ENCODE measurements around the gene RWDD3. TPM values are rescaled to one million over a fixed set of nuclear protein-coding genes. Genes with fewer than 3 reads are reported as not detected.
A peak's percentile ranks its signal among the peaks of the same experiment; 100 is the strongest.

The RWDD3 gene
- total and polyA plus RNA-seq, 4 donors = 19.7 to 30.2 (median 28.2) TPM

GRCh38 chr1:95207223-95207935, 26.6 kb upstream of the RWDD3 start:
- WGBS (ENCODE audit: insufficient coverage) = 79% methylated on average over 6 of the region's 6 CpGs
- peak in 2 of 6 donors; percentile 13 to 24 for DNase-seq (ENCODE audit: low read depth in 4 of 6, low spot score in 6 of 6)
- Histone ChIP-seq H3K9me3 (ENCODE audit: control insufficient read depth, insufficient read depth, low read length) (no peaks in the 10 kb centered on the region), H3K4me1 (ENCODE audit: control insufficient read depth, insufficient read depth, low read length) (peaks cover 3% of the 10 kb centered on the region), H3K27ac (ENCODE audit: low read depth, low read length) (no peak overlapping the region), H3K36me3 (ENCODE audit: control insufficient read depth, insufficient read depth, low read length) (no peaks in the 10 kb centered on the region), H3K4me3 (ENCODE audit: low read depth, low read length) (no peak overlapping the region), H3K27me3 (ENCODE audit: control insufficient read depth, insufficient read depth, low read length) (no peaks in the 10 kb centered on the region)

GRCh38 chr1:95208876-95209275, 25.1 kb upstream of the RWDD3 start:
- Histone ChIP-seq H3K4me1 (ENCODE audit: control insufficient read depth, insufficient read depth, low read length) (peaks cover 3% of the 10 kb centered on the region), H3K27ac (ENCODE audit: low read depth, low read length) (no peak overlapping the region), H3K9me3 (ENCODE audit: control insufficient read depth, insufficient read depth, low read length) (no peaks in the 10 kb centered on the region), H3K27me3 (ENCODE audit: control insufficient read depth, insufficient read depth, low read length) (no peaks in the 10 kb centered on the region), H3K36me3 (ENCODE audit: control insufficient read depth, insufficient read depth, low read length) (no peaks in the 10 kb centered on the region), H3K4me3 (ENCODE audit: low read depth, low read length) (no peak overlapping the region)
- DNase-seq (ENCODE audit: low read depth in 4 of 6, low spot score in 6 of 6) = no peak
- WGBS (ENCODE audit: insufficient coverage) = no CpG with 5 or more reads among the region's 3 CpGs

GRCh38 chr1:95209291-95209690, 24.7 kb upstream of the RWDD3 start:
- DNase-seq (ENCODE audit: low read depth in 4 of 6, low spot score in 6 of 6) = no peak

GRCh38 chr1:95216292-95216990, 17.6 kb upstream of the RWDD3 start:
- no peaks in the 10 kb centered on the region for H3K9me3 ChIP-seq (ENCODE audit: control insufficient read depth, insufficient read depth, low read length)
- no peaks in the 10 kb centered on the region for H3K4me1 ChIP-seq (ENCODE audit: control insufficient read depth, insufficient read depth, low read length)
- H3K4me3 ChIP-seq (ENCODE audit: low read depth, low read length) = no peak overlapping the region
- DNase-seq (ENCODE audit: low read depth in 4 of 6, low spot score in 6 of 6) = no peak
- 93% methylated on average over 13 of the region's 14 CpGs for WGBS (ENCODE audit: insufficient coverage)
- H3K27ac ChIP-seq (ENCODE audit: low read depth, low read length) = no peak overlapping the region
- H3K36me3 ChIP-seq (ENCODE audit: control insufficient read depth, insufficient read depth, low read length) = no peaks in the 10 kb centered on the region
- no peaks in the 10 kb centered on the region for H3K27me3 ChIP-seq (ENCODE audit: control insufficient read depth, insufficient read depth, low read length)

More at GRCh38 chr1:95209291-95209690, 24.7 kb upstream of the RWDD3 start:
- H3K4me3 ChIP-seq (ENCODE audit: low read depth, low read length) = no peak overlapping the region
- H3K27ac ChIP-seq (ENCODE audit: low read depth, low read length) = no peak overlapping the region
- H3K4me1 ChIP-seq (ENCODE audit: control insufficient read depth, insufficient read depth, low read length) = peaks cover 3% of the 10 kb centered on the region
- no peaks in the 10 kb centered on the region for H3K9me3 ChIP-seq (ENCODE audit: control insufficient read depth, insufficient read depth, low read length)
- H3K27me3 ChIP-seq (ENCODE audit: control insufficient read depth, insufficient read depth, low read length) = no peaks in the 10 kb centered on the region
- no peaks in the 10 kb centered on the region for H3K36me3 ChIP-seq (ENCODE audit: control insufficient read depth, insufficient read depth, low read length)

- Histone ChIP-seq H3K9me3 (ENCODE audit: control insufficient read depth, insufficient read depth, low read length) (no peaks in the 10 kb centered on the region), H3K27ac (ENCODE audit: low read depth, low read length) (no peak overlapping the region), H3K27me3 (ENCODE audit: control insufficient read depth, insufficient read depth, low read length) (no peaks in the 10 kb centered on the region), H3K4me1 (ENCODE audit: control insufficient read depth, insufficient read depth, low read length) (no peaks in the 10 kb centered on the region), H3K36me3 (ENCODE audit: control insufficient read depth, insufficient read depth, low read length) (no peaks in the 10 kb centered on the region), H3K4me3 (ENCODE audit: low read depth, low read length) (no peak overlapping the region)
- WGBS (ENCODE audit: insufficient coverage) = no CpG with 5 or more reads among the region's 1 CpG
- DNase-seq (ENCODE audit: low read depth in 4 of 6, low spot score in 6 of 6) = no peak
Observed at GRCh38 chr1:95217371-95217770, 16.6 kb upstream of the RWDD3 start.

GRCh38 chr1:95219407-95219806, 14.6 kb upstream of the RWDD3 start:
- no peaks in the 10 kb centered on the region for H3K4me1 ChIP-seq (ENCODE audit: control insufficient read depth, insufficient read depth, low read length)
- 100% methylated on average over 2 of the region's 4 CpGs for WGBS (ENCODE audit: insufficient coverage)
- no peaks in the 10 kb centered on the region for H3K36me3 ChIP-seq (ENCODE audit: control insufficient read depth, insufficient read depth, low read length)
- no peak for DNase-seq (ENCODE audit: low read depth in 4 of 6, low spot score in 6 of 6)
- no peaks in the 10 kb centered on the region for H3K27me3 ChIP-seq (ENCODE audit: control insufficient read depth, insufficient read depth, low read length)
- H3K4me3 ChIP-seq (ENCODE audit: low read depth, low read length) = no peak overlapping the region
- no peaks in the 10 kb centered on the region for H3K9me3 ChIP-seq (ENCODE audit: control insufficient read depth, insufficient read depth, low read length)
- no peak overlapping the region for H3K27ac ChIP-seq (ENCODE audit: low read depth, low read length)

- Histone ChIP-seq H3K9me3 (ENCODE audit: control insufficient read depth, insufficient read depth, low read length) (no peaks in the 10 kb centered on the region), H3K4me3 (ENCODE audit: low read depth, low read length) (no peak overlapping the region), H3K27me3 (ENCODE audit: control insufficient read depth, insufficient read depth, low read length) (no peaks in the 10 kb centered on the region), H3K27ac (ENCODE audit: low read depth, low read length) (no peak overlapping the region), H3K4me1 (ENCODE audit: control insufficient read depth, insufficient read depth, low read length) (no peaks in the 10 kb centered on the region), H3K36me3 (ENCODE audit: control insufficient read depth, insufficient read depth, low read length) (no peaks in the 10 kb centered on the region)
- 69% methylated on average over 4 of the region's 6 CpGs for WGBS (ENCODE audit: insufficient coverage)
- DNase-seq (ENCODE audit: low read depth in 4 of 6, low spot score in 6 of 6) = no peak
Observed at GRCh38 chr1:95221306-95221705, 12.7 kb upstream of the RWDD3 start.

GRCh38 chr1:95222629-95223028, 11.4 kb upstream of the RWDD3 start:
- no CpG with 5 or more reads among the region's 2 CpGs for WGBS (ENCODE audit: insufficient coverage)
- no peak for DNase-seq (ENCODE audit: low read depth in 4 of 6, low spot score in 6 of 6)
- no peaks in the 10 kb centered on the region for H3K9me3 ChIP-seq (ENCODE audit: control insufficient read depth, insufficient read depth, low read length)
- H3K27me3 ChIP-seq (ENCODE audit: control insufficient read depth, insufficient read depth, low read length) = no peaks in the 10 kb centered on the region
- no peak overlapping the region for H3K27ac ChIP-seq (ENCODE audit: low read depth, low read length)
- no peak overlapping the region for H3K4me3 ChIP-seq (ENCODE audit: low read depth, low read length)
- no peaks in the 10 kb centered on the region for H3K36me3 ChIP-seq (ENCODE audit: control insufficient read depth, insufficient read depth, low read length)
- no peaks in the 10 kb centered on the region for H3K4me1 ChIP-seq (ENCODE audit: control insufficient read depth, insufficient read depth, low read length)

GRCh38 chr1:95223110-95223509, 10.9 kb upstream of the RWDD3 start:
- H3K9me3 ChIP-seq (ENCODE audit: control insufficient read depth, insufficient read depth, low read length) = no peaks in the 10 kb centered on the region

More at GRCh38 chr1:95223110-95223509, 10.9 kb upstream of the RWDD3 start:
- H3K4me3 ChIP-seq (ENCODE audit: low read depth, low read length) = no peak overlapping the region
- no peaks in the 10 kb centered on the region for H3K4me1 ChIP-seq (ENCODE audit: control insufficient read depth, insufficient read depth, low read length)
- H3K27me3 ChIP-seq (ENCODE audit: control insufficient read depth, insufficient read depth, low read length) = no peaks in the 10 kb centered on the region
- DNase-seq (ENCODE audit: low read depth in 4 of 6, low spot score in 6 of 6) = no peak
- H3K36me3 ChIP-seq (ENCODE audit: control insufficient read depth, insufficient read depth, low read length) = no peaks in the 10 kb centered on the region
- no peak overlapping the region for H3K27ac ChIP-seq (ENCODE audit: low read depth, low read length)
